HG02678 (cell line): ENCODE measurements around the gene HSPB1.
"Not testable (repeated sequence)": the region's sequence is repeated elsewhere in the genome, so short reads cannot be mapped to it uniquely, and the experiment has no call there.

Experiments used
- ATAC-seq: cut with Tn5 transposase; IDR thresholded peaks from one replicate; pipeline ENCODE4 v1.9.1; 2021; ENCODE audit warnings: mild to moderate bottlenecking, moderate library complexity; ENCODE audit not compliant: unreplicated experiment

Gene HSPB1

DNA sequence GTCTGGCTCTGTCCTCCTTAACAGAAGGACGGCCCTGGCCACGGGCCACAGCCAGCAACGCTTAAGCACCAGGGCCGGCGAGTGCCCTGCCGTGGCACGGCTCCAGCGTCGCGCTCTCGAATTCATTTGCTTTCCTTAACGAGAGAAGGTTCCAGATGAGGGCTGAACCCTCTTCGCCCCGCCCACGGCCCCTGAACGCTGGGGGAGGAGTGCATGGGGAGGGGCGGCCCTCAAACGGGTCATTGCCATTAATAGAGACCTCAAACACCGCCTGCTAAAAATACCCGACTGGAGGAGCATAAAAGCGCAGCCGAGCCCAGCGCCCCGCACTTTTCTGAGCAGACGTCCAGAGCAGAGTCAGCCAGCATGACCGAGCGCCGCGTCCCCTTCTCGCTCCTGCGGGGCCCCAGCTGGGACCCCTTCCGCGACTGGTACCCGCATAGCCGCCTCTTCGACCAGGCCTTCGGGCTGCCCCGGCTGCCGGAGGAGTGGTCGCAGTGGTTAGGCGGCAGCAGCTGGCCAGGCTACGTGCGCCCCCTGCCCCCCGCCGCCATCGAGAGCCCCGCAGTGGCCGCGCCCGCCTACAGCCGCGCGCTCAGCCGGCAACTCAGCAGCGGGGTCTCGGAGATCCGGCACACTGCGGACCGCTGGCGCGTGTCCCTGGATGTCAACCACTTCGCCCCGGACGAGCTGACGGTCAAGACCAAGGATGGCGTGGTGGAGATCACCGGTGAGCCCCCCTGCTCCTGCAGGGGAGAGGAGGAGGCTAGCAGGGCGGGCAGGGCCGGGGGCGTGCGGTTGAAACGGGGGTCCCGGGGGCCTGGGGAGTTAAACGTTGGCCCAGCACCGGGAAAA is at the start of gene HSPB1:
TSS of gene HSPB1 (plus strand) at position 327 of the 855 bp plus-strand sequence. CDS start at position 367, 40 bp downstream.
- peak; percentile 63 for ATAC-seq

DNA sequence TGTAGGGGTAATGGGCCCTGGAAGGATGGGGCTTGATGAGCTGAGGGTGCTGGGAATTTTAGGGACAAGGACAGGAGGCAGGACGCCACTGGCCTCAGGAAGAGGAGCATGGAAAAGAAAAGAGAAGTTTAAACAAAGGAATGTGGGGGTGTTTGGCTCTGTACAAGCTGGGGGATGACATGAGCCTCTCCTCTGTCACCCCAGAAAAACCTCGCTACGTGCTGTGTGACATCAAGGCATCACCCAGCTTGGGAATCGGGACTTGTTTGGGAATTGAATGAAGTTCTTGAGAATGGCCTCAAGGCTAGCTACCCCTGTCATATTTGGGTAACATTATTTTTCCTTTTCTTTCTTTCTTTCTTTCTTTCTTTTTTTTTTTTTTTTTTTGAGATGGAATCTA is 47.7 kb upstream of the HSPB1 start:
- ATAC-seq, result no peak

DNA sequence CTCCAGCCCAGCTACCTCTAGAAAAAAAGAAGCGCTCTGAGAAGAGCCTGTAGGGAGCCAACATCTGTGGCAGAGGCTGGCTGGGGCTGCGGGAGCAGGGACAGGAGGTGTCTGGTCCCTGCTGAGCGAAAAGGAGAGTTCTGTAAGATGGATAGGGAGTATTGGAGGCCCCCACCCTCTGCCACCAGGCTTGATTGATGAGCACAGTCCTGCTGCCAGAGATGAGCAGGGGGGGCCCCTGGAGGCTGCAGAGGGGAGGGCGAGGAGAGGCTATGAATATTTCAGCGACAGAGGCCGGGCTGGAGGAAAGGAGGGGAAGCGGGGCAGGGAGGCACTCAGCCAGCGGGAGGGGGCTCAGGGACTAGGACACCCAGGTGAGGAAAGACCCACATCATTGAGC is 44.5 kb upstream of the HSPB1 start:
- ATAC-seq, result no peak

DNA sequence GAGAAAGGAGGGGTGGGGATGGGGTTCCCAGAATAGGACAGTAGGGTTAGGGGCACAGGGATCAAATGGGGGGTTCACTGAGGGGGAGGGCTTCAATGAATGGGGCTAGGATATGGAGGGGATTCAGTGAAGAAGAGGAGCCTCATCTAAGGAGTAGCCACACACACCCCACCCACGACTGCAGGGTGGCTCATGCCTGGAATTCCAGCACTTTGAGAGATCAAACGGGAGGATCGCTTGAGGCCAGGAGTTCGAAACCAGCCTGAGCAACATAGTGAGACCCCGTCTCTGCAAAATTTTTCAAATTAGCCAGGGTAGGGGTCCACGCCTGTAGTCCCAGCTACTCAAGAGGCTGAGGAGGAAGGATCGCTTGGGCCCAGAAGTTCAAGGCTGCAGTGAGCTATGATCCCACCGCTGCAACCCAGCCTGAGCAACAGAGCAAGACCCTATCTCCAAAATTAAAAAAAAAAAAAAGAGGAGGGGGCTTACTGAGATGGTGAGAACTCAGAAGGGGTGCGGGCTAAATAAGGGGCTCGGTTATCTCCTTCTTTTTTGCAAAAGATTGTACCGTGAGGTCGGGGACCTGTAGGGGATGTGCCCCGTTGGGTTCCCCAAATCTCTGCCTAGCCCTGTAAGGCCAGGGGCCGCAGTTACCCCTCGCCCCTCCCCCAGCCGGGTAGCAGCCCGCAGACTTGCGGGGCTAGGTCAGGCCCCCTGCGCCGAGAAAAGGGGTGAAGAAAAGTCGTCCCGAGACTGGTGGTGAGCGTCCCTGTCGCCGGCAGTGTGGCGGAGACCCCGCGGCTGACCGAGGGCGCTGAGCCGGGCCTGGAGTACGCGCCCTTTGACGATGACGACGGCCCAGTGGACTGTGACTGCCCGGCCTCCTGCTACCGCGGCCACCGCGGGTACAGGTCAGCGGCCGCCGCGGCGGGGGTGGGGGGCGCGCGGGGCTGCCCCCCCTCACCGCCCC is 43.1 kb upstream of the HSPB1 start:
- no peak for ATAC-seq

DNA sequence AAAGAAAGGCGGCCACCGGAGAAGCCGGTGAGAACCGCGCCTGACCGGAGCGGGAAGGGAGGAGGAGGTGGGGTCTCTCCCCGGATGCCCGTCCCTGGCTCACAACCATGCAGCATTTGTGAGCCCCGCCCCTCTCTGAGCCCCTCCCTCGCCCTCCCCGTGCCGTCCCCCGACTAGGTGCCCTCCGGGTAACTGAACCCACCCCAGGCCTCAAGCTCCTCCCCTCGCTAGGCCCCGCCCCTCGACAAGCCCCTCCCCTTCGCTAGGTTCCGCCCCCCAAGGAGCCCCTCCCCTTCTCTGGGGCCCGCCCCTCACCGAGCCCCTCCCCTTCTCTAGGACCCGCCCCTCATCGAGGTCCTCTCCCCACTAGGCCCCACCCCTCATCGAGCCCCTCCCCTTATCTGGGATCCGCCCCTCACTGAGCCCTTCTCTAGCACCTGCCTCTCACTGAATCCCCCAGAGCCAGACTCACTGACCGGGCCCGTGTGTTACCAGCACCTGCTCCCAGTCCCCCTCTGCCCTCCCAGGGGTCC is 42.2 kb upstream of the HSPB1 start:
- no peak for ATAC-seq

DNA sequence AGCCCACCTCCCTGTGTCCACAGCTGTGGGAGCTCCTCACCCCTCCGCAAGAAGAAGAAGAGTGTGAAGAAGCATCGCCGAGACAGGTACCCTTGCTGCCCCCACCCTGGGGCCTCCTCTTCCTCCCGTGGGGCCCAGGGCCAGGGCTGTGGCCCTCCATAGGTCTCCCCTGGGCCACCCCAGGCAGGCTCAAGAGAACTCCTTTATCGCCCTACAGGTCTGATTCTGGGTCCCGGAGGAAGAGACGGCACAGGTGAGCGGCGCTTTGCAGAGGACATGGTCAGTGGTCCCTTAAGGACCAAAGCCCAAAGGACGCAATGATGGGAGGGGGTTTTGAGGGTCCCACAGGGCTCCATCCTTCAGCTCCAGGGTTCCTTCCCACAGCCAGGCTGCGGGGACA is 41.1 kb upstream of the HSPB1 start:
- ATAC-seq, result no peak

DNA sequence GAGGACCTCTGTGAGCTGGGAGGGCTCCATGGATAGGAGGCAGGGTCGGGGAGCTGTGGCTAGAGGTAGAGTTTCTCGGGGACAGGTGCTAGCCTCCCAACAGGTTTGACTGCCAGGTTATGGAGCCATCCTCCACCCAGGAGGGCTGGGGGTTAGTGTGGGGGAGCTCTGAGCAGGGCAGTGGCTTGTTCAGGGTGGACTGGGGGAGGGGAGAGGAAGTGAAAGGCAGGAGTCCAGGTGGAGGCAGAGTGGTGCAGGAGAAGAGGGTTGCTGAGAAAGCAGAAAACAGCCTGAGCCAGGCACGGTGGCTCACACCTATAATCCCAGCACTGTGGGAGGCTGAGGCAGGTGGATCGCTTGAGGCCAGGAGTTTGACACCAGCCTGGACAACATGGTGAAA is 40.5 kb upstream of the HSPB1 start:
- ATAC-seq, result no peak

DNA sequence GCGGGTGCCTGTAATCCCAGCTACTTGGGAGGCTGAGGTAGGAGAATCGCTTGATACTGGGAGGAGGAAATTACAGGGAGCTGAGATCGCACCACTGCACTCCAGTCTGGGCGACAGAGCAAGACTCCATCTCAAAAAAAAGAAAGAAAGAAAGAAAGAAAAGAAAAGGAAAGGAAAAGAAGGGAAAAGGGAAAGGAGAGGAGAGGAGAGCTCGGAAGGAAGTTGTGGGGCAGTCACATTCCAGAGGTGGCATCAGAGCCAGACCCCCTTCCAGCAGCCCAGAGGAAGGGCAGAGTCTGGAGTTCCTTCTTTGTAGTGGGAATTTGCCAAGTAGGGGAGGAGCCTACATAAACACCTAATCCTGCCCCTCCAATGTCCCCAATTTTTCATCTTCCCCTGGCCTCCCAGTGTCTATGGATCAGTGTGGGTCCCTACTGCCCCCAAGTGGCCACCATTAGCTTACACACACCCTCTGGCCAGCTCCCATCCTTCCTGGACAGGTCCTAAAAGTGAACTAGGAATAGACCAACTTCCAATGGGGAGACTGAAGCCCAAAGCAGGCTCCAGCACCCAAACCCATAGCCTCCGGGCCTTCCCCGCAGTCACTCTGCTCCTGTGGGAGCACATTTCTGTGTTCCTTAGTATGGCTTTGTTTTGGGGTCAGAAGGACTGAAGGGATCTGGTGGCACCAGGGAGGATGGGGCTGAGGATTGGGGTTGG is 39.6 kb upstream of the HSPB1 start:
- no peak for ATAC-seq

DNA sequence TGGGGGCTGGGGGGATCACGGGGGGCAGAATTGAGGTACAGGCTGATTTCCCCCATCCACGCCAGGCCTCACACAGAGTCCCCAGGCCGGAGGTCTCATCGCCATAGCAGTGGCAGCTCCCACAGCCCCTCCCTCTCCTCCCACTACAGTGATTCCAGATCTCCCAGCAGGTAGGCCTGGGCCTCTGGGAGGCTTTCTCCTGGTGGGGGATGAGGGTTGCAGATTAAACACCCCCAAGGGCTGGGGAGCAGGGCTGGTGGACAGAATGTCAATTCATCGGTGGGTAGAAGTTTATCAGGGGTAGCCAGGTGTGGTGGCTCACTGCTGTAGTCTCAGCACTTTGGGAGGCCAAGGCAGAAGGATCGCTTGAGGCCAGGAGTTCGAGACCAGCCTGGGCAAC is 37.2 kb upstream of the HSPB1 start:
- ATAC-seq, result no peak

DNA sequence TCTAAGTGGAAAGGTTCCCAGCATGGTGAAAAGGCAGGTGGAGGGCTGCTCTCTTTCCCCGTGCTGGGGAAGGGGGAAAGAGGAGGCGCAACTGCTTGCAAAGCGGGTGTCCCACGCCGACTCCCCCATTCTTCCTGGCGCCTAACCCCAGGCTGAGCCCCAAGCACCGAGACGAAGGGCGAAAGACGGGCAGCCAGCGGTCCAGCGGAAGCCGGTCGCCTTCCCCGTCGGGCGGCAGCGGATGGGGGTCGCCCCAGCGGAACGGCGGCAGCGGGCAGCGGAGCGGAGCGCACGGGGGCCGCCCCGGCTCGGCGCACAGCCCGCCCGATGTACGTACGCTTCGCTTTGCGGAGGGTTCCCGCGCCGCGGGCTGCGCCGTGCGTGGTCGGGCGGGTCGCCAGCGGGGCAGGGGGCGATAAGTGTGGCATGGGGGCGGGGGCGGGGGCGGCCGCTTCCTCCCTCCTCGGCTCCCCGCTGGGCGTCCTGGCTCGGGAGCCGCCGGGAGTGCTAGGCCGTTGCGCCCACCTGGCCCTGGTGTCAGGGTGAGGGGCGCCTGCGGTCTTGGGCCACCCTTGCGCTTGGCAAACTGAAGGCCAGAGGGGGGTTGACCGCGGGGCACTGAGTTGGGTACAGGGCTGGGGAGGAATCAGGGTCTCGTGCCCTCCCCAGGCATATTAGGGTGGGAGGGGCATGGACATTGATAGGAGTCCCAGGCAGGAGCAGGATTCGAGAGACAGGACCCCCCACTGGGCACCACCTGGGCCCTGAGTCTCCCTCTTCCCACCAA is 35.2 kb upstream of the HSPB1 start:
- ATAC-seq, result no peak

DNA sequence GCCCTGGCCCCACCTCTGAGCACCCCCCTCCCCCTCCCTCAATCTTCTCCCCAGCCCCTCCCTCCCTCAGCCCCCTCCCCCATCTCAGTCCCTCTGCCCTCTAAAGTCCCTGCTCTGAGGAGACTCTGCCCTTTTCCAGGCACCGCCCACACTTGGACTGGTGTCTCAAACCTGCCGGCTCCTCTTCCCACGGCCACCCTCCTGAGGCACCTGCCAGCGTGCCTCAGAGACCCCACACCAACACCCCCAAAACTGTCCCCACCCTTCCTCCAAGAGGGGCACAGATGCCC is 34.6 kb upstream of the HSPB1 start:
- no peak for ATAC-seq

DNA sequence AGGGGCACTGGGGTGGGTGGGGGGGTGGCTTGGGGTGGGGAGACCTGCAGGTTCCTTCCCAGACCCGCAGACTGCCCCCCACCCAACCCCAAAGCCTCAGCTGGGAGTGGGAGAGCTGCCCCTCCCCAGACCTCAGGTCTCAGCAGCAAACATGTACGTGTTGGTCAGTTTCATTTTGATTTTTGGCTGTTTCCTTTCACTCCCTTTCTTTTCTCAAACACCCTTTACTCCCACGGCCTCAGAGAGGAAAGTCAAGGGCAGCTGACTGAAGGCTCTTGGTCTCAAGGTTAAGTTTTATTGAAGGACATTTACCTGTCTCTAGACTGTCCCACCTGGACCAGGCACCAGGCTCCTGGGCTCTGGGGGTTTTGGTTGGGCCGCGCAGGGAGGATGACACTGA is 34.1 kb upstream of the HSPB1 start:
- no peak for ATAC-seq

DNA sequence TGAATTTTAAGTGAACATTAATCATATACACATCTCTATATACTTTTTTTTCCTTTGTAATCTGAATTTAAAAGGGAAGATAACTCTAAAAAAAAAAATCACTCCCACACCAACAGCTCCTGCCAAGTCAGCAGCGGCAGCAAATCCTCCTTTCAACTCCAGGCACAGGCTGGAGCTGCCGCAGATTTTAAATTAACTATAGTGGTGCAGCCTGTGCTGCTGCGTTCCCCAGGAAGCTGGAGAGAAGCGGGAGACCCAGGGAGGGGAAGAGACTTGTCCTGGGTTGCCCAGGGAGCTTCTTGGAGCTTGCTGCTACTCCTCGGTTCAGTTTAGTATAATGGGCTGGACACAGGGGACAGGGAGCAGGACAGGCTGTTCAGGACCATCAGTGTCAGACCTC is 32.6 kb upstream of the HSPB1 start:
- no peak for ATAC-seq

DNA sequence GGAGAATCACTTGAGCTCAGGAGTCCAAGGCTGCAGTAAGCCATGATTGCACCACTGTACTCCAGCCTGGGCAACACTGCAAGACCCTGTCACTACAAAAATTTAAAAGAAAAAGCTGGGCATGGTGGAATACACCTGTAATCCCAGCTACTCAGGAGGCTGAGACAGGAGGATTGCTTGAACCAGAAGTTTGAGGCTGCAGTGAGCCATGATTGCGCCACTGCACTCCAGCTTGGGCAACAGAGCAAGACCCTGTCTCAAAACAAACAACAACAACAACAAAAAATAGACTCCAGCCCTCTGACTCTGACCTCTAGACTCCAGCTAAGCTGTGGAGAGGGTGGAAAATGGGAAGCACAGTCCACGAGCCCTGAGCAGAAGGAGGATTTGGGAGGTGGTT is 31.1 kb upstream of the HSPB1 start:
- ATAC-seq, result not testable (repeated sequence)

DNA sequence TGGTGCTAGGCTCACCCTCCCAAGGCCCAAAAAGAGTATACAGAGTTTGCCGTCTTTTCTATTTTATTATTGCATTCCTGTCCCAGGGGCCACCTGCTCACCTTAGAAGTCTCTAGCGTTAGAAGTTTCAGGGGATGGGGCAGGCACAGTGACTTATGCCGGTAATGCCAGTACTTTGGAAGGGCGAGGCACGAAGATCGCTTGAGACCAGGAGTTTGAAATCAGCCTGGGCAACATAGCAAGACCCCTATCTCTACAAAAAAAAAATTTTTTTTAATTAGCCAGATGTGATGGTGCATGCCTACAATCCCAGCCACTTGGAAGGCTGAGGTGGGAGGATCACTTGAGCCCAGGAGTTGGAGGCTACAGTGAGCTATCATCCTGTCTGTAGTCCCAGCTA is 30.3 kb upstream of the HSPB1 start:
- ATAC-seq, result no peak

DNA sequence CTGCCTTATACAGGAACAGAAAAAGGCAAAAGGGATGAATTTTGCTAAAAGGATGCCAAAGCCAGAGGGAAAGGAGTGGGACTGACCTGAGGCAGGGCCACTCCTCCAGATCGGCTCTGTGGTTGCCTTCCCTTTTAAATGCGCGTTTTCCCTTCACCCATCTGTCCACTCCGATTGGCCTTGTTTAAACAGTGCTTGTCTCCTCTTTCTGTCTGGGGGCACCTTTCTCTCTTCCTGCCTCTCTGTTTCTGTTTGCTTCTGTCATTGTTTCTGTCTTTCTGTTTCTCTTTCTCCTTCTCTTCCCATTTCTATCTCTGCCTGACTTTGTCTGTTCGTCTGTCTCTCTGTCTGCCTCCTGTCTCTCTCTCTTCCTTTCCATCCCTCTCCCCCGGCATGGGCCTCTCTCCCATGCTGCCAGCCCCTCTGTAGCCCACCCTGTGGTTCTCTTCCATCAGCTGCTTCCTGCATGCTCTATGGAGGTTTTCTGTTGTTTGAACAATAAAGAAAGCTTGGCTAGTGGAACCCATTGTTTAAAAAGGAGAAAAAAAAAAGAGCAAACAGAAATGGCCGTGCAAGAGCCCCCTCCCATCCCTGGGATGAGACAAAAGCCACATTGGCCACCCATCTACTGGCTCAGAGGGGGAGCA is 29.5 kb upstream of the HSPB1 start:
- ATAC-seq, result peak; percentile 51

DNA sequence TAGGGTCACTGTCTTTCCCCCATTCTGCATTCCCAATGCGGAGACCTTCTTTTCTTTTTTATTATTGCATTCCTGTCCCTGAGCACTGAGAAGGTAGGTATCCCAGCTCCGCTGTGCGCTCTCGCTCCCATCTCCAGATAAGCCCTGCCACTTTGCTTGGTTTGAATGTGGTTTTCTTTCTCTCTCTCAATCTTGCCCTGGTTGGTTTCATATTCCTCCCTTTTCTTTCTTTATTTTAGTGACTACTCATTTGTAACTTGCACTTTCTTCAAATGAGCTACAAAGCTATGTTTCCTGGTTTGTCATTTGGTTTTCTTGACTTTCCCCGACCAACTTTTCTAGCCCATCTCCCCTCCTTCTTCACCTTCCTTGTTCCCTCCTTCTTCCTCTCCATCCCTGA is 29.0 kb upstream of the HSPB1 start:
- no peak for ATAC-seq

DNA sequence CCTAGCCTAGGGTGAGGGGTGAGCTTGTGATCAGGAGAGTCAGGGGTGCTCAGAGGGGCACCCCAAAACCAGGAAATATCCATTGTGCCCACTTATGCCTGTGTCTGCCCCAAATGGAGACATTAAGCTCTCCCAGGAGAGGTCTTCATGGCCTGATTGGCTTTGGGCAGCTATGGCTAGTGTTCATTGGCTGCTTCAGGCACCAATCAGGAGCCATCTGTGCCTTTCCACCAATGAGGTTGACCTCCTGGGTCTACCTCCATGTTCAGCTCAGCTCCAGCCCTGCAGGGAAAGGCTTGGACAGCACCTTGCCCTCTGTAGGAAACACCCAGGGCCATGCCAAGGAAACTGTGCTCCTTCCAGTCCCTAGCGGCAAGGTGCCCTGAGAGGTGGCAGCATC is 23.9 kb upstream of the HSPB1 start:
- no peak for ATAC-seq

DNA sequence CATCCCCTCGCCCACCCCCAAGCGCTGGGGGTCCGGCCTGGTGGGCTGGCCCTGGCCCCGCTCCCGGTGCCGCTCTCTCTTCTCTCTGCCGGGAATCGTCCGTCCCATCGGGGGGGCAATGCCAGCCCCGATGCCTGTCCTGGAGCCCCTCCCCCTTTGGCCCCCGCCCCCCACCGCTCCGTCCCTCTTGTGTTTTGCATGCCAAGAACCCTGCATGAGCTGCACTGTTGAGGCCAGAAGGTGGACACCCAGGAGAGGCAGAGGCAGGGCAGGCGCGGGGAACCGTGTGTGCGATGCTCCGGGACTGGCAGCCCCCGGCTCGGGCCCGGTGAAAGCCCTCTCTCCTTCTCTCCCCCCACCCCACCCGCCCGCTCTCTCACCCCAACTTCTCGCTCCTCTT is 22.1 kb upstream of the HSPB1 start:
- ATAC-seq, result no peak
